Lower leg skin (tissue), 4 donors: ENCODE results near the gene KLHL7. TPM values are rescaled to one million over a fixed set of nuclear protein-coding genes. Genes with fewer than 3 reads are reported as not detected.

Experiments
- DNase-seq, 2 donors: peaks; one replicate each; pipeline ENCODE4 v3.0.0-alpha.2; 2019; ENCODE audit warnings: low spot score in 2 of 2
- H3K4me3 ChIP-seq: fragments of 200-600 bp; sonication (generic); 2 replicates; pipeline ENCODE4 v1.5.1; 2017; ENCODE audit warnings: mild to moderate bottlenecking, low read depth; ENCODE audit not compliant: poor library complexity, severe bottlenecking
- POLR2A ChIP-seq, 2 donors: fragments of 450-650 bp; IDR thresholded peaks; one replicate each; pipeline ENCODE4 v1.6.1; 2016 to 2017; ENCODE audit warnings: antibody characterized with exemption in 2 of 2, mild to moderate bottlenecking in 1 of 2, moderate library complexity in 1 of 2
- WGBS, 2 donors: methylation state at CpG; one replicate each; pipeline ENCODE4 v1.1.5; 2018; 5-methylcytosine and 5-hydroxymethylcytosine counted together
- intact Hi-C: fragments of 100-400 bp; cut with DNase I; formaldehyde crosslinking; loops from one replicate; pipeline ENCODE4 v1.15.0; 2023; ENCODE audit warnings: low total_unique reads
- total RNA-seq, 4 donors: library from RNA; depleted of rRNA; stranded (reverse); fragments of >200 nt; gene quantifications; one replicate each; pipeline ENCODE4 v1.1.0, GENCODE V29; 2016
- TF ChIP-seq, protein P1 (sequence below), 3 donors: fragments of 450-650 bp; IDR thresholded peaks; one replicate each; pipeline ENCODE4 v1.5.1; 2016; ENCODE audit warnings: antibody characterized with exemption in 3 of 3, mild to moderate bottlenecking in 3 of 3, moderate library complexity in 2 of 3

The KLHL7 gene
- total RNA-seq, 4 donors from 2014 or later, result 32.1 to 37.1 (median 34.4) TPM

DNA sequence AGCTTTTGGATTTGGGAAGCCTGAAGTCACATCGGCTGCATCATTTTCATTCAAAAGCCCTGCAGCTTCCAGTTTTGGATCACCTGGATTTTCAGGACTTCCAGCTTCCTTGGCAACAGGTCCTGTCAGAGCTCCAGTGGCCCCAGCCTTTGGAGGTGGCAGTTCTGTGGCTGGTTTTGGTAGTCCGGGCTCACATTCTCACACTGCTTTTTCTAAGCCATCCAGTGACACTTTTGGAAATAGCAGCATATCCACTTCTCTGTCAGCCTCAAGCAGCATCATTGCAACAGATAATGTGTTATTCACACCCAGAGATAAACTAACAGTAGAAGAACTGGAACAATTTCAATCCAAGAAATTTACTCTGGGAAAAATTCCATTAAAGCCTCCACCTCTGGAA, 94.7 kb downstream of the KLHL7 start:
- H3K4me3 ChIP-seq, result no peak overlapping the region
- intact Hi-C loops, result no loop called here
- 70 to 76% methylated on average over 2 of the region's 2 CpGs for WGBS, 2 donors
- no peak for TF ChIP-seq POLR2A (IDR thresholded peaks at IDR 0.05)
- TF ChIP-seq, protein P1, sequence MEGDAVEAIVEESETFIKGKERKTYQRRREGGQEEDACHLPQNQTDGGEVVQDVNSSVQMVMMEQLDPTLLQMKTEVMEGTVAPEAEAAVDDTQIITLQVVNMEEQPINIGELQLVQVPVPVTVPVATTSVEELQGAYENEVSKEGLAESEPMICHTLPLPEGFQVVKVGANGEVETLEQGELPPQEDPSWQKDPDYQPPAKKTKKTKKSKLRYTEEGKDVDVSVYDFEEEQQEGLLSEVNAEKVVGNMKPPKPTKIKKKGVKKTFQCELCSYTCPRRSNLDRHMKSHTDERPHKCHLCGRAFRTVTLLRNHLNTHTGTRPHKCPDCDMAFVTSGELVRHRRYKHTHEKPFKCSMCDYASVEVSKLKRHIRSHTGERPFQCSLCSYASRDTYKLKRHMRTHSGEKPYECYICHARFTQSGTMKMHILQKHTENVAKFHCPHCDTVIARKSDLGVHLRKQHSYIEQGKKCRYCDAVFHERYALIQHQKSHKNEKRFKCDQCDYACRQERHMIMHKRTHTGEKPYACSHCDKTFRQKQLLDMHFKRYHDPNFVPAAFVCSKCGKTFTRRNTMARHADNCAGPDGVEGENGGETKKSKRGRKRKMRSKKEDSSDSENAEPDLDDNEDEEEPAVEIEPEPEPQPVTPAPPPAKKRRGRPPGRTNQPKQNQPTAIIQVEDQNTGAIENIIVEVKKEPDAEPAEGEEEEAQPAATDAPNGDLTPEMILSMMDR (IDR thresholded peaks at IDR 0.05), result no peak
- no peak for DNase-seq

- intact Hi-C loops, result no loop called here
- TF ChIP-seq, protein P1 (IDR thresholded peaks at IDR 0.05), result no peak
- no peak for TF ChIP-seq POLR2A (IDR thresholded peaks at IDR 0.05)
- 93 to 97% methylated on average over 1 of the region's 1 CpG for WGBS, 2 donors
- no peak overlapping the region for H3K4me3 ChIP-seq
- DNase-seq, result no peak
Observed at GRCh38 chr7:23204241-23204640, 98.7 kb downstream of the KLHL7 start.

DNA sequence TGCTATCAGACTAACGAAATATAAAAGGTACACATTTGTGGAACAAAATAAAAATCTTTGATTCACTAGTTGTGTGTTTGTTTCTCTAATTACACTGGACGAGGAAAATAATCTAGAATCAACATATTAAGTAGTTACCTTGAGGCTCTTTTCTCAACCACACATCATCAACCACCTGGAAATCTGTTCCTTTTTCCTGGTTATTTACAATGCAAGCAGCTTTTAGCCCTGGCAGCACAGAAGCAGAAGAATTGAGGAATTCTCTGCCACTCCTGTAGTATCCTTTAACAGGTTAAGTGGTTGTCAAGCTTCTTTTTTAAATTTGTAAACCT, 100.0 kb downstream of the KLHL7 start:
- DNase-seq, result no peak
- 69% methylated on average over 2 of the region's 2 CpGs for WGBS, 2 donors
- no peak for TF ChIP-seq POLR2A (IDR thresholded peaks at IDR 0.05)
- TF ChIP-seq, protein P1 (IDR thresholded peaks at IDR 0.05), result no peak
- intact Hi-C loops, result no loop called here
- H3K4me3 ChIP-seq, result no peak overlapping the region

DNA sequence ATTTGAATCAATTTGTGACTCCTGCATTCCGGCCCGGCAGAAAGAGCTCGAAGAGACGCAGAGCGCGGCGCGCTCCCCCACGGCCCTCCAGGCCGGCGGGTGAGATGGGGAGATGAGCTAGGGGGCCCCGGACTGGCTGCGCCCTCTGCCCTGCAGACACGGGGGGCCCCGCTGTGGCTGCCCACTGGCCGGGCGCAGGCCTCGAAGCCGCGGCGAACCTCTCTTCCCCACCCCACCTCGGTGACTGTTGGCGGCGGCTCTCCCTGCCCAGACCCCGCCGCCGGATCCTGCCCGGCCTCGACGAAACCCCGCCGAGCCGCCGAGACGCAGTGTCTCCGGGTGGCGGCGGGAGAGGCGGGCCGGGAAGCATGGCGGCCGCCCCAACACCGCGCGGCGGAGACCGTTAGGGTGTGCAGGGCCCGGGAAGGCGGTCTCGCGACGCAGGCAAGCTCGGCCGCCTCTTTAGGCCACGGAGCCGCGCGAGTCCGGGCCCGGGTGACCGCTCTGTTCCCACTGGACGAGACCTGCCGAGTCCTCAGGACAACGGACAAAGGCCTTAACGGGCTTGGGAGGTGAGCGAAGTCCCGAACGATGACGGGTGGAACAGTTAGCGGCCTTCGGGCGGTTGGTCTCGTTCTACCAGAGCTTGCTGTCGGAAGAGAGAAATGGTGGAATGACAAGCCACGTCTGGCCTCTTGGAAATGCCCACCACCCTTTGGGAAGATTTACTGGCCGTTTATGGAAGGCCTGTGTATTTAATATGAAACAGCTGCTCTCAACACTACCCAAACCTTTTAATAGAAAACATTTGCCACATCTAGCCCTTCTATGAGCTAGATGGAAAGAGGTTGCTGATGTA, 100.6 kb downstream of the KLHL7 start:
- TF ChIP-seq, protein P1 (IDR thresholded peaks at IDR 0.05), result no peak
- no peak for TF ChIP-seq POLR2A (IDR thresholded peaks at IDR 0.05)
- WGBS, 2 donors, result 39 to 46% methylated on average over 61 to 66 of the region's 76 CpGs
- no peak for DNase-seq
- intact Hi-C loops, result no loop called here
- H3K4me3 ChIP-seq, result no peak overlapping the region

DNA sequence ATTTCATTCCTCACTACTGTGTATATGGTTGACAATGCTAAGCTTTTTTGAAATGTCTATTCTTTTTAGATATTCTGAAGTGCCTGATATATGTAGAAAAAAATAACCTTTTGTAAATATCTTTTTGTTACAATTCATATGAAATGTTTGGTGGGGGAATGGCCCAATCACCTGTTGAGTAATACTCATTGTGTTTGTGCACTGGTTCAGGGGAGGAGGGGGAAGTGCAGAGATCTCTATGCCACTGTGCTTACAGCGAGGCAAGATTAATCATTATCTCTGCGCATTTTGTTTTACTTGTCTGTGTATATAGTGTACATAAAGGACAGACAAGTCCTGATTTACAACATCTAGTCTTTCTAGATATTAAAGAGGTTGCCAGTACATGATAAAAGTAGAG, 101.4 kb downstream of the KLHL7 start:
- intact Hi-C loops, result no loop called here

More for the DNA sequence above, 101.4 kb downstream of the KLHL7 start:
- DNase-seq, result no peak
- WGBS, 2 donors, result 92 to 95% methylated on average over 2 of the region's 2 CpGs
- no peak overlapping the region for H3K4me3 ChIP-seq
- no peak for TF ChIP-seq POLR2A (IDR thresholded peaks at IDR 0.05)
- TF ChIP-seq, protein P1 (IDR thresholded peaks at IDR 0.05), result no peak
